PC-9 (cell line): ENCODE measurements around the gene DNAJC30.

Experiments used
- EZH2 ChIP-seq: fragments of 200-600 bp; sonication (generic); IDR thresholded peaks from 2 replicates; pipeline ENCODE4 v1.8.0; 2017; ENCODE audit warnings: antibody characterized with exemption, low read depth
- TF ChIP-seq, protein P1 (sequence below): fragments of 200-600 bp; sonication (generic); conservative IDR thresholded peaks from 2 replicates; pipeline ENCODE4 v1.6.1; 2017; ENCODE audit warnings: mixed run types, antibody characterized with exemption, mild to moderate bottlenecking, moderate library complexity

DNA sequence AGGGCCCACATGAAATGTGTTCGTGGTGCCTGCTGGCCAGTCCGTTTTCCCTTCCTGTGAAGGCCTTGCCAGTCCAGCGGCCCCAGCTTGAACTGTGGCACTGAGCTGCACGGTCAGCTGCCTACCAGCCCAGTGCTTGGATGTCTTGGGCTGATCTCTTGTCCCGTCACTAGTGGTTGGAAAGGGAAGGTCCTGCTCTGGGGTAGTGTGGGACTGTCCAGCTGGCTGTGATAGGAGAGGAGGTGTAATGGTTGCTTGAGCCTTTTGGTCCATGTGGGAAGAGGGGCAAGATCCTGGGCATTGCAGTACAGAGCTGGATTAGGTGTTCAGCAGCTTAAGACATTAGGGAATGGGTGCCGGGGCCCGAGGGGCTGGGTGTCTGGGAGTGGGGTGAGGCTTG, 15.2 kb upstream of the DNAJC30 start:
- TF ChIP-seq, protein P1, sequence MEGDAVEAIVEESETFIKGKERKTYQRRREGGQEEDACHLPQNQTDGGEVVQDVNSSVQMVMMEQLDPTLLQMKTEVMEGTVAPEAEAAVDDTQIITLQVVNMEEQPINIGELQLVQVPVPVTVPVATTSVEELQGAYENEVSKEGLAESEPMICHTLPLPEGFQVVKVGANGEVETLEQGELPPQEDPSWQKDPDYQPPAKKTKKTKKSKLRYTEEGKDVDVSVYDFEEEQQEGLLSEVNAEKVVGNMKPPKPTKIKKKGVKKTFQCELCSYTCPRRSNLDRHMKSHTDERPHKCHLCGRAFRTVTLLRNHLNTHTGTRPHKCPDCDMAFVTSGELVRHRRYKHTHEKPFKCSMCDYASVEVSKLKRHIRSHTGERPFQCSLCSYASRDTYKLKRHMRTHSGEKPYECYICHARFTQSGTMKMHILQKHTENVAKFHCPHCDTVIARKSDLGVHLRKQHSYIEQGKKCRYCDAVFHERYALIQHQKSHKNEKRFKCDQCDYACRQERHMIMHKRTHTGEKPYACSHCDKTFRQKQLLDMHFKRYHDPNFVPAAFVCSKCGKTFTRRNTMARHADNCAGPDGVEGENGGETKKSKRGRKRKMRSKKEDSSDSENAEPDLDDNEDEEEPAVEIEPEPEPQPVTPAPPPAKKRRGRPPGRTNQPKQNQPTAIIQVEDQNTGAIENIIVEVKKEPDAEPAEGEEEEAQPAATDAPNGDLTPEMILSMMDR = no peak
- TF ChIP-seq EZH2 = no peak
